Smooth muscle cell (in vitro differentiated cells): ENCODE data around the gene SCEL. TPM values are rescaled to one million over a fixed set of nuclear protein-coding genes. Genes with fewer than 3 reads are reported as not detected.

Experiments
- DNase-seq: peaks from one replicate; lab custom pipeline; 2025; ENCODE audit not compliant: unreplicated experiment; lab: John Stamatoyannopoulos, UW
- H2AFZ ChIP-seq: fragments of 200-600 bp; sonication (generic); 2 replicates; pipeline ENCODE4 v1.6.0; 2016; ENCODE audit warnings: antibody characterized with exemption, low read depth, mild to moderate bottlenecking
- H3F3A ChIP-seq: fragments of 200-600 bp; sonication (generic); 2 replicates; pipeline ENCODE4 v1.6.0; 2017; ENCODE audit warnings: antibody characterized with exemption, low read depth
- H3K27ac ChIP-seq: fragments of 200-600 bp; sonication (generic); 2 replicates; pipeline ENCODE4 v1.5.1; 2016; ENCODE audit warnings: low read depth, mild to moderate bottlenecking
- H3K27me3 ChIP-seq: fragments of 200-600 bp; sonication (generic); 2 replicates; pipeline ENCODE4 v1.6.1; 2016; ENCODE audit warnings: low read depth, mild to moderate bottlenecking
- H3K36me3 ChIP-seq: fragments of 200-600 bp; sonication (generic); 2 replicates; pipeline ENCODE4 v1.5.1; 2016; ENCODE audit warnings: low read depth
- H3K4me1 ChIP-seq: fragments of 200-600 bp; sonication (generic); 2 replicates; pipeline ENCODE4 v1.5.1; 2016; ENCODE audit warnings: low read depth
- H3K4me2 ChIP-seq: fragments of 200-600 bp; sonication (generic); 2 replicates; pipeline ENCODE4 v1.6.0; 2016; ENCODE audit warnings: mild to moderate bottlenecking
- H3K4me3 ChIP-seq: fragments of 200-600 bp; sonication (generic); 2 replicates; pipeline ENCODE4 v1.5.1; 2016; ENCODE audit warnings: mild to moderate bottlenecking
- H3K79me2 ChIP-seq: fragments of 200-600 bp; sonication (generic); 2 replicates; pipeline ENCODE4 v1.6.0; 2016; ENCODE audit warnings: low read depth, mild to moderate bottlenecking
- H3K9ac ChIP-seq: fragments of 200-600 bp; sonication (generic); 2 replicates; pipeline ENCODE4 v1.6.0; 2016; ENCODE audit warnings: low read depth
- H3K9me3 ChIP-seq: fragments of 200-600 bp; sonication (generic); replicated peaks from 2 replicates; pipeline ENCODE4 v1.5.1; 2016; ENCODE audit warnings: low read depth
- H4K20me1 ChIP-seq: fragments of 200-600 bp; sonication (generic); 2 replicates; pipeline ENCODE4 v1.6.0; 2016; ENCODE audit warnings: low read depth
- WGBS: methylation state at CpG from one replicate; pipeline ENCODE4 v1.1.7; 2016; ENCODE audit warnings: low lambda C conversion rate; 5-methylcytosine and 5-hydroxymethylcytosine counted together
- polyA plus RNA-seq: library from polyadenylated mRNA; unstranded; fragments of >200 nt; fragmentation: Nextera tagmentation; extraction: Ambion mirVana; gene quantifications from 2 replicates; pipeline ENCODE4 v1.2.1, GENCODE V29; 2016
- total RNA-seq: library from RNA; depleted of rRNA; stranded (reverse); fragments of >200 nt; gene quantifications from 2 replicates; pipeline ENCODE4 v1.2.3, GENCODE V29; 2014
- TF ChIP-seq, protein P1 (sequence below): fragments of 200-600 bp; sonication (generic); IDR thresholded peaks from 2 replicates; pipeline ENCODE4 v1.5.1; 2017; ENCODE audit warnings: borderline replicate concordance, mild to moderate bottlenecking, antibody characterized with exemption; ENCODE audit not compliant: insufficient read depth, poor library complexity, severe bottlenecking

SCEL gene
- total and polyA plus RNA-seq, 2 experiments from 2014 or later, result 0.55 to 4.3 TPM

DNA sequence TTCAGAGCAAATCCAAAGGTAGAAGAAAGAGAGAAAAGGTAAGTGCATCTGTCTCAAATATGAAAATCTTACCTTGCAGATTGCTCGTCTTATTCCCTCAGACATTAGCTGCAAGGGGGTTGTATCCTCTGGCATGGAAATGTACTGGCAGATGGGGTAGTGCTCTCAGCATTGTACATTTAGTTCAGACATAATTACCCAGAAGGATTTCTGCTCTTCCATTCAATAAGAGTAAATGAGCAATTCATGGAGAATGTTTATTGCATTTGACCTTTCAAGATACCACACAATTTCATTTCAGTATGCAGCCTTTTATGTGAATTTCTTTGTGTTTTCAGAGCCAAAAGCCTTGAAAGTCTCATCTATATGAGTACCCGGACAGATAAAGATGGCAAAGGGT, 63.8 kb downstream of the SCEL start:
- Histone ChIP-seq H3K79me2 (no peaks in the 10 kb centered on the region), H3K4me1 (no peaks in the 10 kb centered on the region), H3K9ac (no peak overlapping the region), H4K20me1 (no peaks in the 10 kb centered on the region), H3K27ac (no peak overlapping the region), H3K4me3 (no peak overlapping the region), H3K36me3 (no peaks in the 10 kb centered on the region), H3F3A (no peaks in the 10 kb centered on the region), H3K4me2 (no peak overlapping the region), H2AFZ (no peak overlapping the region), H3K27me3 (no peaks in the 10 kb centered on the region), H3K9me3 (no peaks in the 10 kb centered on the region)
- TF ChIP-seq, protein P1, sequence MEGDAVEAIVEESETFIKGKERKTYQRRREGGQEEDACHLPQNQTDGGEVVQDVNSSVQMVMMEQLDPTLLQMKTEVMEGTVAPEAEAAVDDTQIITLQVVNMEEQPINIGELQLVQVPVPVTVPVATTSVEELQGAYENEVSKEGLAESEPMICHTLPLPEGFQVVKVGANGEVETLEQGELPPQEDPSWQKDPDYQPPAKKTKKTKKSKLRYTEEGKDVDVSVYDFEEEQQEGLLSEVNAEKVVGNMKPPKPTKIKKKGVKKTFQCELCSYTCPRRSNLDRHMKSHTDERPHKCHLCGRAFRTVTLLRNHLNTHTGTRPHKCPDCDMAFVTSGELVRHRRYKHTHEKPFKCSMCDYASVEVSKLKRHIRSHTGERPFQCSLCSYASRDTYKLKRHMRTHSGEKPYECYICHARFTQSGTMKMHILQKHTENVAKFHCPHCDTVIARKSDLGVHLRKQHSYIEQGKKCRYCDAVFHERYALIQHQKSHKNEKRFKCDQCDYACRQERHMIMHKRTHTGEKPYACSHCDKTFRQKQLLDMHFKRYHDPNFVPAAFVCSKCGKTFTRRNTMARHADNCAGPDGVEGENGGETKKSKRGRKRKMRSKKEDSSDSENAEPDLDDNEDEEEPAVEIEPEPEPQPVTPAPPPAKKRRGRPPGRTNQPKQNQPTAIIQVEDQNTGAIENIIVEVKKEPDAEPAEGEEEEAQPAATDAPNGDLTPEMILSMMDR, result no peak
- 87% methylated on average over 2 of the region's 2 CpGs for WGBS
- DNase-seq, result no peak

DNA sequence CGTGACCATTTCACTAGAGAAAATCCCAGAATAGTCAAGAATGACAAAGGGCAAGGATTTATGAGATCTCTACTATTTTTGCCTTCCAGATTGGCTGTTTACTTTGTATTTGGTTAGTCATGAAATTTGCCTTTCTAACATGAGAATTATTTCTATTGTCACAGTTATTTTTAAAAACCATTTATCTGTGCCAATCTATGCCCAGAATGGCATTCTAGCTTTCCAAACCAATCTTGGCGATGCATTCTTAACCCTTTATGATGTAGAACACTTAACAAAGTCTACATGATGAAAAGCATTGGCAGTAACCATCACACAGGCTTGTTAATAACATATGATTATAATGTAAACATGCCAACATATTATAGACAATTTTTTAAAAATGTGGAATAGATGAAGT, 65.2 kb downstream of the SCEL start:
- 86% methylated on average over 2 of the region's 2 CpGs for WGBS
- no peak overlapping the region for H3K27ac ChIP-seq

DNA sequence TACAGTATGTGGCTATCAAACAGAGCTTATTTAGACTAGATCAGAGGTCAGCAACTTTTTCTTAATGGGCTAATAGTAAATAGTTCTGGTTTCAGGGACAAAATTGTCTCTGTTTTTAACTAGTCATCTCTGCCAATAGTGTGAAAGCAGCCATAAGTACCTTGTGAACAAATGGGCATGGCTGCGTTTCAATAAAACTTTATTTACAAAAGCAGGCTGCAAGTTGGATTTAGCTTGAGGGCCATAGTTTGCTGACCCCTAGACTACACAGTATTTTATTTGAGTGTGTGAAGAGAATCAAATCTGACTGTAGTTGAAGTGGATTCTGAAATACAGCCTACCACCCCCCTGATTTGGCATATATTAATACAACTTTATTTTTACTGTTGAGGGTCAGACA, 75.6 kb downstream of the SCEL start:
- H3K9me3 ChIP-seq, result no peaks in the 10 kb centered on the region
- H3K4me1 ChIP-seq, result no peaks in the 10 kb centered on the region
- H3K4me2 ChIP-seq, result no peak overlapping the region
- no peak overlapping the region for H3K4me3 ChIP-seq
- H3F3A ChIP-seq, result no peaks in the 10 kb centered on the region
- DNase-seq, result no peak
- no peak overlapping the region for H3K27ac ChIP-seq
- TF ChIP-seq, protein P1, result no peak
- no peak overlapping the region for H3K9ac ChIP-seq
- H4K20me1 ChIP-seq, result no peaks in the 10 kb centered on the region
- no peaks in the 10 kb centered on the region for H3K36me3 ChIP-seq
- 96% methylated on average over 1 of the region's 1 CpG for whole genome bisulfite sequencing
- H3K27me3 ChIP-seq, result no peaks in the 10 kb centered on the region
- no peaks in the 10 kb centered on the region for H3K79me2 ChIP-seq
- H2AFZ ChIP-seq, result no peak overlapping the region

More for the DNA sequence above, 65.2 kb downstream of the SCEL start:
- TF ChIP-seq, protein P1, result no peak
- Histone ChIP-seq H3K36me3 (no peaks in the 10 kb centered on the region), H3K4me2 (no peak overlapping the region), H3K9ac (no peak overlapping the region), H3F3A (no peaks in the 10 kb centered on the region), H3K9me3 (no peaks in the 10 kb centered on the region), H3K79me2 (no peaks in the 10 kb centered on the region), H2AFZ (no peak overlapping the region), H3K4me1 (no peaks in the 10 kb centered on the region), H4K20me1 (no peaks in the 10 kb centered on the region), H3K27me3 (no peaks in the 10 kb centered on the region), H3K4me3 (no peak overlapping the region)
- DNase-seq, result no peak

DNA sequence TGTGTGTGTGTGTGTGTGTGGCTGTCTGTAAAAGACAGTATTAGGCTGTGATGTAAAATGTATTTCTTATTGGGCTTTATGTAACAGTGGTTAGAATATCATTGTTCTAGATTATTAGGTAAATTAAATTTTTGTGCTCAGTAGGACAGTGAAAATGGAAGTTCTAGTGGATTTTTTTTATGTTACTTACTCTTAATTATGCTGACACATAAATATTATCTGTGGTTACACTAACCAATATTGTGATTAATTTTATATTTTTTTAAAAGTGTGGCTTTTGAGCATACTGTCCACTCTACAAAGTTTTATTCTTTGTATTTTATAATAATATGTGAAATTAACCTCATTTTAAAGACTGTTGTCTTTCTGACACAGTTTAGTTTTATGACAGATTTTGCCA, 80.5 kb downstream of the SCEL start:
- Histone ChIP-seq H3F3A (no peaks in the 10 kb centered on the region), H3K27me3 (no peaks in the 10 kb centered on the region), H3K4me3 (no peak overlapping the region), H3K9me3 (no peaks in the 10 kb centered on the region), H3K9ac (no peak overlapping the region), H3K4me1 (no peaks in the 10 kb centered on the region), H3K79me2 (no peaks in the 10 kb centered on the region), H3K4me2 (no peak overlapping the region), H2AFZ (no peak overlapping the region), H3K27ac (no peak overlapping the region), H4K20me1 (no peaks in the 10 kb centered on the region), H3K36me3 (no peaks in the 10 kb centered on the region)
- DNase-seq, result no peak
- TF ChIP-seq, protein P1, result no peak
